Endodermal cell (in vitro differentiated cells): ENCODE data around the gene IGFBP4. TPM values are rescaled to one million over a fixed set of nuclear protein-coding genes. Genes with fewer than 3 reads are reported as not detected.

ENCODE experiments used
- DNase-seq: peaks from one replicate; pipeline ENCODE4 v3.0.0-alpha.2; 2017
- H3K27ac ChIP-seq: 2 replicates; pipeline ENCODE4 v1.5.1; 2013; ENCODE audit warnings: mild to moderate bottlenecking, low read depth, low read length, moderate library complexity
- H3K27me3 ChIP-seq: 2 replicates; pipeline ENCODE4 v1.6.1; 2013; ENCODE audit warnings: mild to moderate bottlenecking, low read length, moderate library complexity; ENCODE audit not compliant: insufficient read depth, control insufficient read depth, poor library complexity, severe bottlenecking
- H3K36me3 ChIP-seq: 2 replicates; pipeline ENCODE4 v1.7.0; 2013; ENCODE audit warnings: mild to moderate bottlenecking, low read length, moderate library complexity; ENCODE audit not compliant: control insufficient read depth, insufficient read depth
- H3K4me1 ChIP-seq: one replicate; pipeline ENCODE4 v1.7.0; 2013; ENCODE audit warnings: low read length; ENCODE audit not compliant: control insufficient read depth, insufficient read depth
- H3K4me3 ChIP-seq: 2 replicates; pipeline ENCODE4 v1.5.1; 2013; ENCODE audit warnings: mild to moderate bottlenecking, low read length, moderate library complexity
- H3K9ac ChIP-seq: 2 replicates; pipeline ENCODE4 v1.6.1; 2013; ENCODE audit warnings: mild to moderate bottlenecking, low read length, moderate library complexity; ENCODE audit not compliant: poor library complexity, severe bottlenecking; ENCODE audit errors: extremely low read depth
- H3K9me3 ChIP-seq: 2 replicates; pipeline ENCODE4 v1.6.1; 2013; ENCODE audit warnings: mild to moderate bottlenecking, low read length, moderate library complexity; ENCODE audit not compliant: control insufficient read depth
- H3K27ac Mint-ChIP-seq: 2 replicates; pipeline ENCODE4 v1.8.0; 2020; ENCODE audit warnings: mixed read lengths
- H3K27me3 Mint-ChIP-seq: 2 replicates; pipeline ENCODE4 v1.8.0; 2021; ENCODE audit warnings: mild to moderate bottlenecking, mixed read lengths; ENCODE audit not compliant: insufficient read depth
- H3K36me3 Mint-ChIP-seq: 2 replicates; pipeline ENCODE4 v1.8.0; 2020; ENCODE audit warnings: low read depth, mixed read lengths
- H3K4me1 Mint-ChIP-seq: 2 replicates; pipeline ENCODE4 v1.8.0; 2020; ENCODE audit warnings: mixed read lengths
- H3K4me3 Mint-ChIP-seq: 2 replicates; pipeline ENCODE4 v1.8.0; 2020; ENCODE audit warnings: mild to moderate bottlenecking, moderate library complexity, mixed read lengths
- H3K9me3 Mint-ChIP-seq: 2 replicates; pipeline ENCODE4 v1.8.0; 2020; ENCODE audit warnings: mild to moderate bottlenecking, mixed read lengths
- CTCF ChIP-seq: fragments of 200-600 bp; sonication (generic); conservative IDR thresholded peaks from 2 replicates; pipeline ENCODE4 v1.5.0; 2021; ENCODE audit warnings: antibody characterized with exemption, mild to moderate bottlenecking
- WGBS, 2 experiments: methylation state at CpG; one replicate each; pipeline versions ENCODE4 v1.1.5 to v1.1.7; 2013; ENCODE audit warnings: missing lambda C conversion rate in 2 of 2, mixed read lengths in 1 of 2; ENCODE audit not compliant: insufficient coverage in 1 of 2, insufficient read length in 1 of 2; 5-methylcytosine and 5-hydroxymethylcytosine counted together
- total RNA-seq, 2 donors: library from RNA; stranded (reverse); fragmentation: NEBNext Ultra II Directional in 1 of 2; extraction: Animal tissue kit (Norgen Biotek cat#: 25700) in 1 of 2; gene quantifications; 2 replicates in 1 of 2; 3 replicates in 1 of 2; pipeline ENCODE4 v1.2.1, GENCODE V29; 2021

Gene IGFBP4
- total RNA-seq, 2 donors from 2014 or later = 58.3 to 69.0 TPM

DNA sequence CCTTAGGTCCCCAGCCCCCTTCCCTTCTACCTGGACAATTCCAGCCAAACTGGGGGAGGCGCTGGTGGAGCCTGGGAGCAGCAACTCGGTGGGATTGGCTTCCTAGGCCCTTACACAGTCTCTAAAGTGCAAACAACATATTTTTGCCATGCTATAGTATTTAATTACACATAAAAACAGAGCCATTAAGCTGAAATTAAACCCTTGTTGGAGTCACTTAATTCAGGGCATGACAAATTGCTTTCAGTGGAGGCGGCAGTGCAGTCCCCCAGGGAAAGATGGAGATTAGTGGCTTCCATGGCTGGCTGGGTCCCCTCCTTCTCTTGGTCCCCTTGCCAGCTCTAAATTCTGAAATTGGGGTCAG is 17.3 kb downstream of the IGFBP4 start:
- no peak for DNase-seq
- H3K9me3 Mint-ChIP-seq = no peaks in the 10 kb centered on the region
- H3K4me1 ChIP-seq = peaks cover 11% of the 10 kb centered on the region
- no peak overlapping the region for H3K4me3 Mint-ChIP-seq
- no peak overlapping the region for H3K27ac ChIP-seq
- H3K36me3 ChIP-seq = no peaks in the 10 kb centered on the region
- H3K9ac ChIP-seq = no peak overlapping the region
- no peak overlapping the region for H3K27ac Mint-ChIP-seq
- peaks cover 11% of the 10 kb centered on the region for H3K36me3 Mint-ChIP-seq
- no peak overlapping the region for H3K4me3 ChIP-seq
- no peaks in the 10 kb centered on the region for H3K27me3 ChIP-seq
- no peaks in the 10 kb centered on the region for H3K27me3 Mint-ChIP-seq
- no peak for TF ChIP-seq CTCF
- WGBS, 2 experiments = 83 to 87% methylated on average over 1 to 3 of the region's 3 CpGs
- peaks cover 21% of the 10 kb centered on the region for H3K4me1 Mint-ChIP-seq
- no peaks in the 10 kb centered on the region for H3K9me3 ChIP-seq

DNA sequence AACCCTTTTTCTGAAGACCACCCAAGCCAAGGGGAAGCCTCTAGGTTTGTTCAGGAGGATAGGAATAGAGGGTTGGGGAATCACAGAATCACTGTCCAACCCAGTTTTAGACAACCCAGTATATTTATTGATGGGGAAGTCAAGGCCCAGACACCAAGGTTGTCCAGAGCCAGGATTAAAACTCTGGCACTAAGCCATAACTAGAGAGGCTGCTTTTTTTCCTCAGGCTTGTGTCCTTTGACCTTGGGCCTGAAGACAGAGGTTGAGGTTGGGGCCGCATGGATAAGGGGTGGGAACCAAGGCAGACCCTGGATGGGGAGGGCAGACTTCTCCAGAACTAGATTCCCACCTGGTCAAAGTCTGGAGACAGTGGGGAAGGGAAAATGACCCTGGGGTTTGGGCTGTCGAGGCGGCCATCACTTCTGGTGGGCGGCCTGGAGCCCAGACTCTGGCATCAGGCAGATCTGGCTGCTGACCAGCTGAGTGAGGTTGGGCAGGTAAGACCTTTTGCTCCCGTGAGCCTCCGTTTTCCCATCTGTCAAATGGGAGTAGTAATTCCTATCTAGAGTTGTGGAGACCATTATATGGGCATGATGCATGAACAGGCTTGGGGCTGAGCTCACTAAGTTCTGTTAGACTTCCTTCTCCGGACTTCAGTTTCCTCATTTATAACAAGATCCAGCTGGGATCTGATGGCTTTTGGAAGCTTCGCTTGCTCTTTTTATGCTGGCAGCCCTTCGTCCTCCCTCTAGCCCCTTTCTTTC is 17.9 kb downstream of the IGFBP4 start:
- H3K4me3 Mint-ChIP-seq = no peak overlapping the region
- no peaks in the 10 kb centered on the region for H3K9me3 Mint-ChIP-seq
- Histone ChIP-seq H3K9ac (no peak overlapping the region), H3K27ac (no peak overlapping the region), H3K4me3 (no peak overlapping the region), H3K36me3 (no peaks in the 10 kb centered on the region), H3K27me3 (no peaks in the 10 kb centered on the region), H3K9me3 (no peaks in the 10 kb centered on the region), H3K4me1 (peaks cover 11% of the 10 kb centered on the region)
- H3K27ac Mint-ChIP-seq = no peak overlapping the region
- 93 to 95% methylated on average over 9 of the region's 9 CpGs for WGBS, 2 experiments
- no peak for DNase-seq
- peaks cover 6% of the 10 kb centered on the region for H3K36me3 Mint-ChIP-seq
- H3K27me3 Mint-ChIP-seq = no peaks in the 10 kb centered on the region
- H3K4me1 Mint-ChIP-seq = peaks cover 21% of the 10 kb centered on the region
- TF ChIP-seq CTCF = no peak

DNA sequence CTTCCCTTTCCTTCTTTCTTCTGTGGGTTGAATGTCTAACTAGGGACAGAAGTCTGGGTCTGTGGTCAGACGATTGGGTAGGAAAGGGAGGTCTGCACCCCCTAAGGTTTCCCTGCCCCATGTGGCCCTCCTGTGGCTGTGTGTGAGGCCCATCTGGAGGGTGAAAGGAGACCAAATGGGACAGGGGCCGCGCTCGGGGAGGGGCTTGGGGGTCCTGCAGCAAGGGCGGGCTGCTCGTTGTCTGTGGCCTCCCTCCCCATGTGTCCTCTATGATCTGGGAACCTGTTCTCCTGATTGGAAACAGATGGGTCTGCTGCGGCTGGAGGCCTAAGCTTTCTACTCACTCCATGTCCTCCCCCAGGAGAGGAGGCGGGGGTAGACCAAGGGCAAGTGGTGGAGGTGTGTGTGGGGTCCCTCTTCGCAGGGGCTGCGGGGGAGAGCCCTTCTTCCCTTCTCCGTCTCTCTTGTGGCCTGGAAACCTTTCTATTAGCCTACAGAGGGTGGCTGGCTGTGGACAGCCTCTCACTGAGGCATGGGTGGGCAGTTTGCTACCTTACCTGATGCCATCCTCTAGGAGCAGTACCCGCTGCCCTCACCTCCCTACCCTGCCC is 18.6 kb downstream of the IGFBP4 start:
- Mint-ChIP-seq H3K36me3 (peaks cover 3% of the 10 kb centered on the region), H3K27me3 (no peaks in the 10 kb centered on the region), H3K27ac (no peak overlapping the region), H3K4me1 (peaks cover 21% of the 10 kb centered on the region), H3K9me3 (no peaks in the 10 kb centered on the region), H3K4me3 (no peak overlapping the region)
- no peak for DNase-seq
- Histone ChIP-seq H3K4me1 (peaks cover 11% of the 10 kb centered on the region), H3K9me3 (no peaks in the 10 kb centered on the region), H3K36me3 (no peaks in the 10 kb centered on the region), H3K27me3 (no peaks in the 10 kb centered on the region), H3K4me3 (no peak overlapping the region), H3K9ac (no peak overlapping the region), H3K27ac (no peak overlapping the region)
- WGBS, 2 experiments = 93 to 97% methylated on average over 4 to 12 of the region's 12 CpGs
- TF ChIP-seq CTCF = no peak
